ENCODE data around the gene LINGO1. TPM values are rescaled to one million over a fixed set of nuclear protein-coding genes. Genes with fewer than 3 reads are reported as not detected.

LINGO1 gene
- total RNA-seq, 4 donors from 2014 or later, result 0.49 to 1.1 (median 0.54) TPM

DNA sequence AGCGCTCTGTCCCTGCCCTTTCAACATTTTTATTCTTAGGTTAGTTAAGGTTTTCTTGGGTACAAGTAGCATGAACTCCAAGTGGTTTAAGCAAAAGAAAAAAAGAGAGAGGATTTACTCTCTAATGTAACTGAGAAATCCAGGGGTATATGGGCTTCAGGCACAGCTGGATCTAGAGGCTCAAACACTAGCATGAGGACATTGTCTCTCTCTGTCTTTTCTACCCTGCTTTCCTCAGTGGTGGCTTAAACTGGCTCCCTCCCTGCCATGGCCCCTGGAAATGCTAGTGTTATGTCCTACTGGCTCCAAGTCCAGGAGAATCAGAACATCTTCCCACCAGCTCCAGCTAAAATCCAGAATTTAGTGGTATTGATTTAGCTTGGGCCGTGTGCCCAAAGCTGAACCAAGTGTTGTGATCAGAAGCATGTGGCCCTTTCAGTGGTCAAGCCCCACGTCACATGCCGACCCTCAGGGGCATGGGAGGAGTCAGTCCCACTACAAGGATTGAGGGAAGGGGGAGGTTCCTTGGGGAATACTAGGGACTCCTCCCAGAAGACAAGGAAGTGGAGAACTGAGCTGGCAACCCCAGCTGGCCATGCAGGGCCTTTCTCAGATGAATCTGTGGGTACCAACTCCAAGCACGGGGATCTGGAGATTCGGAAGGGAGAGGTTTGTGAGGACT lies 58.0 kb downstream of the LINGO1 start:
- TF ChIP-seq, protein P1, sequence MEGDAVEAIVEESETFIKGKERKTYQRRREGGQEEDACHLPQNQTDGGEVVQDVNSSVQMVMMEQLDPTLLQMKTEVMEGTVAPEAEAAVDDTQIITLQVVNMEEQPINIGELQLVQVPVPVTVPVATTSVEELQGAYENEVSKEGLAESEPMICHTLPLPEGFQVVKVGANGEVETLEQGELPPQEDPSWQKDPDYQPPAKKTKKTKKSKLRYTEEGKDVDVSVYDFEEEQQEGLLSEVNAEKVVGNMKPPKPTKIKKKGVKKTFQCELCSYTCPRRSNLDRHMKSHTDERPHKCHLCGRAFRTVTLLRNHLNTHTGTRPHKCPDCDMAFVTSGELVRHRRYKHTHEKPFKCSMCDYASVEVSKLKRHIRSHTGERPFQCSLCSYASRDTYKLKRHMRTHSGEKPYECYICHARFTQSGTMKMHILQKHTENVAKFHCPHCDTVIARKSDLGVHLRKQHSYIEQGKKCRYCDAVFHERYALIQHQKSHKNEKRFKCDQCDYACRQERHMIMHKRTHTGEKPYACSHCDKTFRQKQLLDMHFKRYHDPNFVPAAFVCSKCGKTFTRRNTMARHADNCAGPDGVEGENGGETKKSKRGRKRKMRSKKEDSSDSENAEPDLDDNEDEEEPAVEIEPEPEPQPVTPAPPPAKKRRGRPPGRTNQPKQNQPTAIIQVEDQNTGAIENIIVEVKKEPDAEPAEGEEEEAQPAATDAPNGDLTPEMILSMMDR (IDR thresholded peaks at IDR 0.05; ENCODE audit: low read depth), result no peak

DNA sequence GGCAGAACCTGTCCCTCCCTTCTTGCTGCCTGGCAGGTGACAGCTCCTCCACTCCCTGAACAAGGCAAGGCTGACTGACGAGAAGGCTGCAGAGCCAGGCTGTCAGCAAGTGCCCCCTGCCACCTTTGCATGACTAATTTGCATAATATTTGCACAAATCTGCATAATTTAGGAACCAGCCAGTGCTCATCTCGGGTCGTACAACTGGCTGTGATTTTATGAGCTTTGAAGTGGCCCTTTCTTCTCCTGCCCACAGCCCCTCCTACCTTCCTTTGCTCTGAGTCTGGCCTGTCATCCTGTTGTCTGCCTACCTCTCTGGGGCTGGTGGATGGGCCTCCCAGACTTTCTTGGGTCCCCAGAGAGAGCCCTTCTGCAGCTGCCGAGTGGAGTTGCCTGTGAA lies 58.9 kb downstream of the LINGO1 start:
- TF ChIP-seq, protein P1 (IDR thresholded peaks at IDR 0.05; ENCODE audit: low read depth), result no peak

DNA sequence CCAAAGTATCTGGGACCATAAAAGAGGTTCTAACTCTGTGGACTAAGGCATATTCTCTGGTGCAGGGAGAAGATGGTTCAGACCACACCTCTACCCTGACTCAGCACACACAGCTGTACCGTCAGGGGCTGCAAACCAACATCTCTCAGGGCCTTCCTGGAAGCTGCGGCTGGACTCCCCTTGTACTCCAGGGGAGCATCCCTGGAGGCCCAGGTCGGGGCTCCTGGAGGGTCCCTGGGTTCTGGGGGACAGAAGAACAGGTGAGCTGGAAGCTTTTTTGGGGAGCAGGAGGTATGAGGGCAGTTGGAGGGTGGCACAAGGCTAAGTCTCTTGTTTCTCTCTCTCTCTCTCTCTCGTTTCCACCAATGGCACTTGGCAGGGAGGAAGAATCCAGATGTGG lies 60.5 kb downstream of the LINGO1 start:
- TF ChIP-seq, protein P1 (IDR thresholded peaks at IDR 0.05; ENCODE audit: low read depth), result no peak

DNA sequence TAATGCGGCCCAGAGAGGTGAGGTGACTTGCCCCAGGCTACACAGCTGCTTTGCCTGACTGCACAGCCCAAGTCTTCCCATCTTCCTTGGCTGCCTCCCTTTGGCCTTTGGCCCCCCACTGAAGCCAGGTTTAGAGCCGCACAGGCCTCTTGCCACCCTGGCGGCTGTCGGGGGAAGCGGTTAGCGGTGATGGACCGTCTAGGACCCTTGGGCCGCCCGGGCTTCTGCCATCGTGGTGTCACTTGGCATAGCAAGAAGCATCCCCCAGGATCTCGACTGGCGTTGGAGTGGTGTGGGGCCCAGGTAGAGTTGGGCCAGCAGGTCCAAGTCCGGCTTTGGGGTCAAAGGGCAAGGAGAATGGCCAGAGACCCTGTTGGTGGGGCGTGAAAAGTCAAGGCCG lies 61.0 kb downstream of the LINGO1 start:
- TF ChIP-seq, protein P1 (IDR thresholded peaks at IDR 0.05; ENCODE audit: low read depth), result no peak

DNA sequence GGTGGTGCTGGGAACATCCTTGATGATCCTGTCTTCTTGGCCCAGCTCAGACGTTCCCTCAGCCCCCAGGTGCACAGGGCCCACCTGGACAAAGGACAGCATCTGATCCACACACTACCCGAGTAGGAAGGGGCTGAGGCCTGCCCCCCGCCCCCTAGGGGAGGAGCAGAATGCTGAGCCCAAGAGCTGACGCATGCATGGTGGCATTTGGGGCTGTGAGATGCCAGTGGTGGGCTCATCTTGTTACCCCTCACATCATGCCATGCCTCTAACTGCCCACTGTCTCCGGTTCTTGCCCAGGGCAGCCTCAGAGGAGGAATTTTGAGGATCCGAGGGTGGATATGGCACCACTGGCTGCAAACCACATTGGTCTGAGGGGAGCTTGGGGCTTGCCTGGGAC lies 61.5 kb downstream of the LINGO1 start:
- TF ChIP-seq, protein P1 (IDR thresholded peaks at IDR 0.05; ENCODE audit: low read depth), result no peak

DNA sequence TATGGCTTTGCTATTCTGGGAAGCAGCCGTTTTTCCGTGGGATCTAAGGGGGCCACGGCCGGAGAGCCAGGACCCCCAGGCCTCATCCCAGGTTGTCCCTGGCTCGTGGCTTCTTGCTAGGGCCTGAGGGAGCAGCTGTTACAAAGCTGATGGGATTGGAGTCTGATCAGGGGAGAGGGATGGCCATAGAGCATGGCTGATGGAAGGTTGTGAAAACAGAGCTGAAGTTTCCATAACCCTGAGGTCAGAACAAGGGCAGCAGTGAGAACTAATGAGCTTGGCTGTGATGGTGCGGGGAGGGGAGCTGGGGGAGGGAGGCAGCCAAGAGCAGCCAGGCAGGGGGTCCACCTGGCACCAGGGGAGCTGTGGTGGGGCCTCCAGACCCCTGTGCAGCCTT lies 63.0 kb downstream of the LINGO1 start:
- TF ChIP-seq, protein P1 (IDR thresholded peaks at IDR 0.05; ENCODE audit: low read depth), result no peak

DNA sequence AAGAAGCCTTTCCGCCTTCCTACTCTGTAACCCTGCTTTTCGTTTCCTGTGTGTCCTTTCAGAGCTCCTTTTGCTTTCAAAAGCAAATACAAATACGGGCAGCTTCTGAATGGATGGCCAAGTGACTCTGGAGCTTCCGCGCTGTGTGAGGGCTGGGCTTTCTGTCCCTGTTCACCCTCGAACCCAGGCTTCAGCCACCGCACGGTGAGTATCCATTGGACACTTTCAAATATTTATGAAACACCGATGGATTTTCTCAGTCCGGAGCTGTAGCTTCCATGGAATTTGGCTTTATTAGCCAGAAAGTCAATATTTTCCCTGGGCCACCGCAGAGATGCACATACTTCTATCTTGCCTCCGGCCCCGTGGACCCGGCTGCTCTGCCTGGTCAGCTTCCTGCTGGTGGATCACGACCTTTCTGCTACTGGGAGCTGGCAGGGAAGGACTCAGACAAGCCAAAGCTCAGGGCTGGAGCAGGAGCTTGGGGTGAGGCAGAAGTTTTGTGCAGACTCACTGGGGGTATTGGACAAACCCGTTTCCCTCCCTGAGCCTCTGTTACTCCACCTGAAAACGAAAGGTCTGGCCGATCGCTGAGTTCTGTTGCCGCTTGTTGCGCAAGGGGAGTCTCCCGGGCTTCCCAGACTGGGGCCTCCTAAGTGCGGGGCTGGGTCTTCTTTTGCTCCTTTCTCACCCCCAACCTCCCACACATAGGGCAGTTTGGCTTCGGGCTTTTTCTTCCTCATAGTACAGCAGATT lies 63.6 kb downstream of the LINGO1 start:
- TF ChIP-seq, protein P1 (IDR thresholded peaks at IDR 0.05; ENCODE audit: low read depth), result no peak

Measured in subcutaneous adipose tissue (tissue), 4 donors.